Activated CD4-positive, alpha-beta T cell treated with anti-CD3 and anti-CD28 coated beads, Interleukin-2, amount 50 U/mL, for 48 hours (primary cell): ENCODE measurements around the gene KCNQ1.

ENCODE experiments used
- DNase-seq, 2 experiments: peaks; one replicate each; pipeline ENCODE4 v3.0.0-alpha.2; 2020

The KCNQ1 gene

GRCh38 chr11:2836315-2837095, 391.7 kb downstream of the KCNQ1 start:
- DNase-seq, result no peak

- no peak for DNase-seq
Observed at GRCh38 chr11:2837096-2837601, 392.3 kb downstream of the KCNQ1 start.

- no peak for DNase-seq
Observed at GRCh38 chr11:2837651-2838050, 392.8 kb downstream of the KCNQ1 start.

- DNase-seq, result no peak
Observed at GRCh38 chr11:2838091-2838490, 393.3 kb downstream of the KCNQ1 start.

- DNase-seq, result no peak
Observed at GRCh38 chr11:2838676-2839294, 394.0 kb downstream of the KCNQ1 start.

- no peak for DNase-seq
Observed at GRCh38 chr11:2839395-2839943, 394.7 kb downstream of the KCNQ1 start.

- no peak for DNase-seq
Observed at GRCh38 chr11:2841411-2842190, 396.8 kb downstream of the KCNQ1 start.

GRCh38 chr11:2842876-2843275, 398.1 kb downstream of the KCNQ1 start:
- DNase-seq, result no peak

GRCh38 chr11:2843551-2843950, 398.7 kb downstream of the KCNQ1 start:
- no peak for DNase-seq

GRCh38 chr11:2844116-2844842, 399.5 kb downstream of the KCNQ1 start:
- DNase-seq, result no peak

- DNase-seq, result no peak
Observed at GRCh38 chr11:2844996-2845395, 400.2 kb downstream of the KCNQ1 start.

- no peak for DNase-seq
Observed at GRCh38 chr11:2846056-2846455, 401.2 kb downstream of the KCNQ1 start.

GRCh38 chr11:2846470-2846869, 401.7 kb downstream of the KCNQ1 start:
- DNase-seq, result no peak

- DNase-seq, result no peak
Observed at GRCh38 chr11:2847561-2847960, 402.8 kb downstream of the KCNQ1 start.

GRCh38 chr11:2848497-2848896, 403.7 kb downstream of the KCNQ1 start:
- DNase-seq, result no peak

GRCh38 chr11:2849994-2850770, 405.4 kb downstream of the KCNQ1 start:
- DNase-seq, result no peak

GRCh38 chr11:2853401-2853800, 408.6 kb downstream of the KCNQ1 start:
- DNase-seq, result no peak

- DNase-seq, result no peak
Observed at GRCh38 chr11:2853997-2854560, 409.3 kb downstream of the KCNQ1 start.

- no peak for DNase-seq
Observed at GRCh38 chr11:2855162-2855561, 410.4 kb downstream of the KCNQ1 start.

- DNase-seq, result no peak
Observed at GRCh38 chr11:2857276-2857675, 412.5 kb downstream of the KCNQ1 start.

GRCh38 chr11:2857918-2858317, 413.1 kb downstream of the KCNQ1 start:
- DNase-seq, result no peak
